GM23338 (cell line): ENCODE data around the gene EFTUD2. TPM values are rescaled to one million over a fixed set of nuclear protein-coding genes. Genes with fewer than 3 reads are reported as not detected.
"Not testable (repeated sequence)": the region's sequence is repeated elsewhere in the genome, so short reads cannot be mapped to it uniquely, and the experiment has no call there.

Experiments
- ATAC-seq: fragments of 200-7000 bp; cut with Tn5 transposase; 3 replicates; pipeline ENCODE4 v1.9.1; 2020
- DNase-seq: peaks from one replicate; pipeline ENCODE4 v3.0.0-alpha.2; 2015; ENCODE audit warnings: low spot score
- H2AFZ ChIP-seq: fragments of 200-600 bp; sonication (generic); 2 replicates; pipeline ENCODE4 v1.8.0; 2016; ENCODE audit warnings: antibody characterized with exemption, mild to moderate bottlenecking, moderate library complexity
- H3F3A ChIP-seq: fragments of 200-600 bp; sonication (generic); replicated peaks from 2 replicates; pipeline ENCODE4 v1.8.0; 2017; ENCODE audit warnings: antibody characterized with exemption, mixed run types, low read depth
- H3K27ac ChIP-seq: fragments of 200-600 bp; sonication (generic); 2 replicates; pipeline ENCODE4 v1.6.1; 2016; ENCODE audit warnings: low read depth
- H3K27me3 ChIP-seq: fragments of 200-600 bp; sonication (generic); 2 replicates; pipeline ENCODE4 v1.8.0; 2016; ENCODE audit warnings: mild to moderate bottlenecking, mixed run types, moderate library complexity; ENCODE audit not compliant: insufficient read depth
- H3K36me3 ChIP-seq: fragments of 200-600 bp; sonication (generic); 2 replicates; pipeline ENCODE4 v1.8.0; 2016; ENCODE audit warnings: mild to moderate bottlenecking; ENCODE audit not compliant: insufficient read depth
- H3K4me1 ChIP-seq: fragments of 200-600 bp; sonication (generic); 2 replicates; pipeline ENCODE4 v1.8.0; 2016; ENCODE audit warnings: mild to moderate bottlenecking, moderate library complexity; ENCODE audit not compliant: insufficient read depth
- H3K4me2 ChIP-seq: fragments of 200-600 bp; sonication (generic); 2 replicates; pipeline ENCODE4 v1.7.1; 2017; ENCODE audit warnings: mixed run types
- H3K4me3 ChIP-seq: fragments of 200-600 bp; sonication (generic); 2 replicates; pipeline ENCODE4 v1.6.1; 2016; ENCODE audit warnings: mixed run types
- H3K79me2 ChIP-seq: fragments of 200-600 bp; sonication (generic); replicated peaks from 2 replicates; pipeline ENCODE4 v1.8.0; 2017; ENCODE audit warnings: mild to moderate bottlenecking; ENCODE audit not compliant: insufficient read depth
- H3K9me2 ChIP-seq: fragments of 200-600 bp; sonication (generic); 2 replicates; pipeline ENCODE4 v1.8.0; 2017; ENCODE audit not compliant: insufficient read depth
- H4K20me1 ChIP-seq: fragments of 200-600 bp; sonication (generic); replicated peaks from 2 replicates; pipeline ENCODE4 v1.8.0; 2017; ENCODE audit warnings: mild to moderate bottlenecking; ENCODE audit not compliant: insufficient read depth
- H3K27ac Mint-ChIP-seq: 2 replicates; pipeline ENCODE4 v1.8.0; 2020; ENCODE audit warnings: inconsistent platforms, mild to moderate bottlenecking, moderate library complexity, mixed read lengths
- H3K27me3 Mint-ChIP-seq: 3 replicates; pipeline ENCODE4 v1.8.0; 2022; ENCODE audit warnings: low read depth, mild to moderate bottlenecking, moderate library complexity, mixed read lengths, inconsistent platforms; ENCODE audit not compliant: insufficient read depth, poor library complexity
- H3K36me3 Mint-ChIP-seq: 3 replicates; pipeline ENCODE4 v1.8.0; 2021; ENCODE audit warnings: low read depth, mild to moderate bottlenecking, inconsistent platforms, moderate library complexity, mixed read lengths
- H3K4me1 Mint-ChIP-seq: 3 replicates; pipeline ENCODE4 v1.8.0; 2020; ENCODE audit warnings: mild to moderate bottlenecking, inconsistent platforms, mixed read lengths
- H3K4me3 Mint-ChIP-seq: 3 replicates; pipeline ENCODE4 v1.8.0; 2021; ENCODE audit warnings: moderate library complexity, mild to moderate bottlenecking, inconsistent platforms, mixed read lengths
- H3K9me3 Mint-ChIP-seq: 3 replicates; pipeline ENCODE4 v1.8.0; 2020; ENCODE audit warnings: moderate library complexity, mild to moderate bottlenecking, inconsistent platforms, mixed read lengths
- POLR2AphosphoS5 ChIP-seq: IDR thresholded peaks from 2 replicates; pipeline ENCODE4 v1.6.1; 2016; ENCODE audit warnings: antibody characterized with exemption, low read depth
- ZNF114 ChIP-seq: fragments of 250-450 bp; sonication (Bioruptor Pico); IDR thresholded peaks from 2 replicates; pipeline ENCODE4 v1.5.0; 2020; ENCODE audit warnings: mild to moderate bottlenecking, moderate library complexity
- polyA plus RNA-seq: library from polyadenylated mRNA; unstranded; fragments of >200 nt; fragmentation: Nextera tagmentation; extraction: Ambion mirVana; gene quantifications from 2 replicates; pipeline ENCODE4 v1.2.1, GENCODE V29; 2016
- total RNA-seq: library from RNA; depleted of rRNA; stranded (reverse); fragments of >200 nt; shearing (Covaris generic); gene quantifications from 2 replicates; pipeline ENCODE4 v1.2.3, GENCODE V29; 2014
- TF ChIP-seq, protein P1 (sequence below): IDR thresholded peaks from one replicate; pipeline ENCODE4 v1.6.1; 2018; ENCODE audit warnings: antibody characterized with exemption; ENCODE audit not compliant: unreplicated experiment
- TF ChIP-seq, protein P2 (sequence below): fragments of 250-450 bp; sonication (Bioruptor Pico); IDR thresholded peaks from 2 replicates; pipeline ENCODE4 v1.5.0; 2020; ENCODE audit warnings: mild to moderate bottlenecking, moderate library complexity
- TF ChIP-seq, protein P3 (sequence below), 2 experiments: fragments of 200-600 bp in 1 of 2; sonication (generic) in 1 of 2; conservative IDR thresholded peaks; 2 replicates each; pipeline versions ENCODE4 v1.5.1 to v1.6.1; 2016 to 2017; ENCODE audit warnings: antibody characterized with exemption in 2 of 2, low read depth in 2 of 2, mild to moderate bottlenecking in 2 of 2, moderate library complexity in 1 of 2
- TF ChIP-seq, protein P4 (sequence below): IDR thresholded peaks from 2 replicates; pipeline ENCODE4 v1.6.1; 2016; ENCODE audit warnings: antibody characterized with exemption

EFTUD2 gene
- total and polyA plus RNA-seq, 2 experiments from 2014 or later: 61.6 to 196 TPM

DNA sequence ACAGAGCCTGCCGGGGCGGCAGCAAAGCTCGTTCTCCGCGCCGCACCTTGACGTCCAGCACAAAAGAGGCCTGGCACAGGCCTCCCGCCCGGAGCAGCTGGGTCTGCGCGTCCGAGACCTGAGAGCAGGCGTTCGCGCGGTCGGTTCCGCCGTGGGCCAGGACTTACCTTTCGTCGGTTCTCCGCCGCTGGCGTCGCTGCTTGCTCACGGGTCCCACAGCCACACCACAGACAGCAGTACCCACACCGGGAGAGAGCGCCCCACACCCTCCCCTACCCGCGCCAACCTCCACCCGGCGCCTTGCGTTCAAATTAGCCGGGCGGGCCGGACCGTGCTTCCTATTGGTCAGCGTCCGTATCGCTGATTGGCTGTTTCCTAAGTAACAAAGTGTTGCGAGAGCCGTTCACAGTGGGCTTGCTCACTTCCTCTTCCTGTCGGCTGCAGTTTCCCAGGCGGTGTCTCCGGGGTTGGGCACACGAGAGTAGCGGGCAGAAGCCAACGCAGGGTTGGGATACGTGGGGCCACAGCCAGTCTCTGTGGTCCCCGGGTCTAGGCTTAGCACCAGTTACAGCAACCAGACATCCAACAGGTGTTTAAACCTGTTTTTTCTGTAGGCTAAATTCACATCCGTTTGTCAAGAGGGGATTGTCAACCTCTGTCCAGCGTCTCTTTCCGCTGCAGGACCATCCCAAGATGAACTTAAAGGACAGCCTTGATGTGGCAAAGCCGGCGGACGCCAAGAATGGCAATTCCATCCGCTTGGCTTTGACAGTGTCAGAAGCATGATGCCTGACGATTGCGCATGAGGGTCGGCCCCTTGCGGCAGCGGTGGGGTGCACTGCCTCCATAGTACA is 48.4 kb upstream of the EFTUD2 start, which contains the start of gene KIF18B:
Gene KIF18B, minus strand, starts transcription at position 313 of the 854 bp plus-strand sequence. CDS start 11,429 bp downstream, outside the sequence.
- H3K27me3 ChIP-seq: no peaks in the 10 kb centered on the region; the same call in 1 of the 2 replicates
- peak; percentile 96 for ATAC-seq
- no peaks in the 10 kb centered on the region for H3F3A ChIP-seq
- peaks cover 48% of the 10 kb centered on the region for H3K79me2 ChIP-seq
- H3K36me3 ChIP-seq: peaks cover 8% of the 10 kb centered on the region
- H4K20me1 ChIP-seq: peaks cover 26% of the 10 kb centered on the region
- Mint-ChIP-seq H3K27me3 (peaks cover 5% of the 10 kb centered on the region), H3K27ac (peak within 1 kb of the TSS; percentile 89), H3K36me3 (peaks cover 31% of the 10 kb centered on the region), H3K4me3 (peak within 1 kb of the TSS; percentile 97), H3K4me1 (peaks cover 6% of the 10 kb centered on the region), H3K9me3 (no peaks in the 10 kb centered on the region)
- peak within 1 kb of the TSS; percentile 91 for H3K4me2 ChIP-seq
- H2AFZ ChIP-seq: peak within 1 kb of the TSS; percentile 87
- H3K27ac ChIP-seq: 0 out of 2 replicates have a peak within 1 kb of the TSS, but pooled peaks have one; percentile 2
- peaks cover 11% of the 10 kb centered on the region for H3K4me1 ChIP-seq
- peak within 1 kb of the TSS; percentile 97 for H3K4me3 ChIP-seq
- H3K9me2 ChIP-seq: no peaks in the 10 kb centered on the region
- DNase-seq: peak; percentile 99
- TF ChIP-seq, protein P1, sequence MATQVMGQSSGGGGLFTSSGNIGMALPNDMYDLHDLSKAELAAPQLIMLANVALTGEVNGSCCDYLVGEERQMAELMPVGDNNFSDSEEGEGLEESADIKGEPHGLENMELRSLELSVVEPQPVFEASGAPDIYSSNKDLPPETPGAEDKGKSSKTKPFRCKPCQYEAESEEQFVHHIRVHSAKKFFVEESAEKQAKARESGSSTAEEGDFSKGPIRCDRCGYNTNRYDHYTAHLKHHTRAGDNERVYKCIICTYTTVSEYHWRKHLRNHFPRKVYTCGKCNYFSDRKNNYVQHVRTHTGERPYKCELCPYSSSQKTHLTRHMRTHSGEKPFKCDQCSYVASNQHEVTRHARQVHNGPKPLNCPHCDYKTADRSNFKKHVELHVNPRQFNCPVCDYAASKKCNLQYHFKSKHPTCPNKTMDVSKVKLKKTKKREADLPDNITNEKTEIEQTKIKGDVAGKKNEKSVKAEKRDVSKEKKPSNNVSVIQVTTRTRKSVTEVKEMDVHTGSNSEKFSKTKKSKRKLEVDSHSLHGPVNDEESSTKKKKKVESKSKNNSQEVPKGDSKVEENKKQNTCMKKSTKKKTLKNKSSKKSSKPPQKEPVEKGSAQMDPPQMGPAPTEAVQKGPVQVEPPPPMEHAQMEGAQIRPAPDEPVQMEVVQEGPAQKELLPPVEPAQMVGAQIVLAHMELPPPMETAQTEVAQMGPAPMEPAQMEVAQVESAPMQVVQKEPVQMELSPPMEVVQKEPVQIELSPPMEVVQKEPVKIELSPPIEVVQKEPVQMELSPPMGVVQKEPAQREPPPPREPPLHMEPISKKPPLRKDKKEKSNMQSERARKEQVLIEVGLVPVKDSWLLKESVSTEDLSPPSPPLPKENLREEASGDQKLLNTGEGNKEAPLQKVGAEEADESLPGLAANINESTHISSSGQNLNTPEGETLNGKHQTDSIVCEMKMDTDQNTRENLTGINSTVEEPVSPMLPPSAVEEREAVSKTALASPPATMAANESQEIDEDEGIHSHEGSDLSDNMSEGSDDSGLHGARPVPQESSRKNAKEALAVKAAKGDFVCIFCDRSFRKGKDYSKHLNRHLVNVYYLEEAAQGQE: peak; percentile 25
- TF ChIP-seq, protein P2, sequence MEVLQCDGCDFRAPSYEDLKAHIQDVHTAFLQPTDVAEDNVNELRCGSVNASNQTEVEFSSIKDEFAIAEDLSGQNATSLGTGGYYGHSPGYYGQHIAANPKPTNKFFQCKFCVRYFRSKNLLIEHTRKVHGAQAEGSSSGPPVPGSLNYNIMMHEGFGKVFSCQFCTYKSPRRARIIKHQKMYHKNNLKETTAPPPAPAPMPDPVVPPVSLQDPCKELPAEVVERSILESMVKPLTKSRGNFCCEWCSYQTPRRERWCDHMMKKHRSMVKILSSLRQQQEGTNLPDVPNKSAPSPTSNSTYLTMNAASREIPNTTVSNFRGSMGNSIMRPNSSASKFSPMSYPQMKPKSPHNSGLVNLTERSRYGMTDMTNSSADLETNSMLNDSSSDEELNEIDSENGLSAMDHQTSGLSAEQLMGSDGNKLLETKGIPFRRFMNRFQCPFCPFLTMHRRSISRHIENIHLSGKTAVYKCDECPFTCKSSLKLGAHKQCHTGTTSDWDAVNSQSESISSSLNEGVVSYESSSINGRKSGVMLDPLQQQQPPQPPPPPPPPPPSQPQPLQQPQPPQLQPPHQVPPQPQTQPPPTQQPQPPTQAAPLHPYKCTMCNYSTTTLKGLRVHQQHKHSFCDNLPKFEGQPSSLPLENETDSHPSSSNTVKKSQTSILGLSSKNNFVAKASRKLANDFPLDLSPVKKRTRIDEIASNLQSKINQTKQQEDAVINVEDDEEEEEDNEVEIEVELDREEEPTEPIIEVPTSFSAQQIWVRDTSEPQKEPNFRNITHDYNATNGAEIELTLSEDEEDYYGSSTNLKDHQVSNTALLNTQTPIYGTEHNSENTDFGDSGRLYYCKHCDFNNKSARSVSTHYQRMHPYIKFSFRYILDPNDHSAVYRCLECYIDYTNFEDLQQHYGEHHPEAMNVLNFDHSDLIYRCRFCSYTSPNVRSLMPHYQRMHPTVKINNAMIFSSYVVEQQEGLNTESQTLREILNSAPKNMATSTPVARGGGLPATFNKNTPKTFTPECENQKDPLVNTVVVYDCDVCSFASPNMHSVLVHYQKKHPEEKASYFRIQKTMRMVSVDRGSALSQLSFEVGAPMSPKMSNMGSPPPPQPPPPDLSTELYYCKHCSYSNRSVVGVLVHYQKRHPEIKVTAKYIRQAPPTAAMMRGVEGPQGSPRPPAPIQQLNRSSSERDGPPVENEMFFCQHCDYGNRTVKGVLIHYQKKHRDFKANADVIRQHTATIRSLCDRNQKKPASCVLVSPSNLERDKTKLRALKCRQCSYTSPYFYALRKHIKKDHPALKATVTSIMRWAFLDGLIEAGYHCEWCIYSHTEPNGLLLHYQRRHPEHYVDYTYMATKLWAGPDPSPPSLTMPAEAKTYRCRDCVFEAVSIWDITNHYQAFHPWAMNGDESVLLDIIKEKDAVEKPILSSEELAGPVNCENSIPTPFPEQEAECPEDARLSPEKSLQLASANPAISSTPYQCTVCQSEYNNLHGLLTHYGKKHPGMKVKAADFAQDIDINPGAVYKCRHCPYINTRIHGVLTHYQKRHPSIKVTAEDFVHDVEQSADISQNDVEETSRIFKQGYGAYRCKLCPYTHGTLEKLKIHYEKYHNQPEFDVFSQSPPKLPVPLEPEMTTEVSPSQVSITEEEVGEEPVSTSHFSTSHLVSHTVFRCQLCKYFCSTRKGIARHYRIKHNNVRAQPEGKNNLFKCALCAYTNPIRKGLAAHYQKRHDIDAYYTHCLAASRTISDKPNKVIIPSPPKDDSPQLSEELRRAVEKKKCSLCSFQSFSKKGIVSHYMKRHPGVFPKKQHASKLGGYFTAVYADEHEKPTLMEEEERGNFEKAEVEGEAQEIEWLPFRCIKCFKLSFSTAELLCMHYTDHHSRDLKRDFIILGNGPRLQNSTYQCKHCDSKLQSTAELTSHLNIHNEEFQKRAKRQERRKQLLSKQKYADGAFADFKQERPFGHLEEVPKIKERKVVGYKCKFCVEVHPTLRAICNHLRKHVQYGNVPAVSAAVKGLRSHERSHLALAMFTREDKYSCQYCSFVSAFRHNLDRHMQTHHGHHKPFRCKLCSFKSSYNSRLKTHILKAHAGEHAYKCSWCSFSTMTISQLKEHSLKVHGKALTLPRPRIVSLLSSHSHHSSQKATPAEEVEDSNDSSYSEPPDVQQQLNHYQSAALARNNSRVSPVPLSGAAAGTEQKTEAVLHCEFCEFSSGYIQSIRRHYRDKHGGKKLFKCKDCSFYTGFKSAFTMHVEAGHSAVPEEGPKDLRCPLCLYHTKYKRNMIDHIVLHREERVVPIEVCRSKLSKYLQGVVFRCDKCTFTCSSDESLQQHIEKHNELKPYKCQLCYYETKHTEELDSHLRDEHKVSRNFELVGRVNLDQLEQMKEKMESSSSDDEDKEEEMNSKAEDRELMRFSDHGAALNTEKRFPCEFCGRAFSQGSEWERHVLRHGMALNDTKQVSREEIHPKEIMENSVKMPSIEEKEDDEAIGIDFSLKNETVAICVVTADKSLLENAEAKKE (CRISPR knock-in tag): no peak
- TF ChIP-seq ZNF114 (CRISPR knock-in tag) (no peak), POLR2AphosphoS5 (peak; percentile 95)
- TF ChIP-seq, protein P3, sequence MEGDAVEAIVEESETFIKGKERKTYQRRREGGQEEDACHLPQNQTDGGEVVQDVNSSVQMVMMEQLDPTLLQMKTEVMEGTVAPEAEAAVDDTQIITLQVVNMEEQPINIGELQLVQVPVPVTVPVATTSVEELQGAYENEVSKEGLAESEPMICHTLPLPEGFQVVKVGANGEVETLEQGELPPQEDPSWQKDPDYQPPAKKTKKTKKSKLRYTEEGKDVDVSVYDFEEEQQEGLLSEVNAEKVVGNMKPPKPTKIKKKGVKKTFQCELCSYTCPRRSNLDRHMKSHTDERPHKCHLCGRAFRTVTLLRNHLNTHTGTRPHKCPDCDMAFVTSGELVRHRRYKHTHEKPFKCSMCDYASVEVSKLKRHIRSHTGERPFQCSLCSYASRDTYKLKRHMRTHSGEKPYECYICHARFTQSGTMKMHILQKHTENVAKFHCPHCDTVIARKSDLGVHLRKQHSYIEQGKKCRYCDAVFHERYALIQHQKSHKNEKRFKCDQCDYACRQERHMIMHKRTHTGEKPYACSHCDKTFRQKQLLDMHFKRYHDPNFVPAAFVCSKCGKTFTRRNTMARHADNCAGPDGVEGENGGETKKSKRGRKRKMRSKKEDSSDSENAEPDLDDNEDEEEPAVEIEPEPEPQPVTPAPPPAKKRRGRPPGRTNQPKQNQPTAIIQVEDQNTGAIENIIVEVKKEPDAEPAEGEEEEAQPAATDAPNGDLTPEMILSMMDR (conservative IDR thresholded peaks at IDR 0.05; ENCODE audit: low read depth in 2 of 2): 0 out of 4 replicates have a peak, but pooled peaks of 1 of the 2 experiments have one; percentile 13
- TF ChIP-seq, protein P4, sequence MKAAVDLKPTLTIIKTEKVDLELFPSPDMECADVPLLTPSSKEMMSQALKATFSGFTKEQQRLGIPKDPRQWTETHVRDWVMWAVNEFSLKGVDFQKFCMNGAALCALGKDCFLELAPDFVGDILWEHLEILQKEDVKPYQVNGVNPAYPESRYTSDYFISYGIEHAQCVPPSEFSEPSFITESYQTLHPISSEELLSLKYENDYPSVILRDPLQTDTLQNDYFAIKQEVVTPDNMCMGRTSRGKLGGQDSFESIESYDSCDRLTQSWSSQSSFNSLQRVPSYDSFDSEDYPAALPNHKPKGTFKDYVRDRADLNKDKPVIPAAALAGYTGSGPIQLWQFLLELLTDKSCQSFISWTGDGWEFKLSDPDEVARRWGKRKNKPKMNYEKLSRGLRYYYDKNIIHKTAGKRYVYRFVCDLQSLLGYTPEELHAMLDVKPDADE: peak; percentile 48; the same call in 1 of the 2 replicates

DNA sequence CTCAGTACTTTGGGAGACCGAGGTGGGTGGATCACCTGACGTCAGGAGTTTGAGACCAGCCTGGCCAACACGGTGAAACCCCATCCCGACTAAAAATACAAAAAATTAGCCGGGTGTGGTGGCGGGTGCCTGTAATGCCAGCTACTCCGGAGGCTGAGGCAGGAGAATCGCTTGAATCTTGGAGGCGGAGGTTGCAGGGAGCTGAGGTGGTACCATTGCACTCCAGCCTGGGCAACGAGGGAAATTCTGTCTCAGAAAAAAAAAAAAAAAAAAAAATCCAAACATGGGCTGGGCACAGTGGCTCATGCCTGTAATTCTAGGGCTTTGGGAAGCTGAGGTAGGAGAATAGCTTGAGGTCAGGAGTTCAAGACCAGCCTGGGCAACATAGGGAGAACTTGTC is 46.4 kb upstream of the EFTUD2 start:
- peaks cover 68% of the 10 kb centered on the region for H3K79me2 ChIP-seq
- H2AFZ ChIP-seq, H3K27me3 ChIP-seq, H3K27ac Mint-ChIP-seq, H3K4me3 ChIP-seq, H3K36me3 ChIP-seq, H3K4me2 ChIP-seq, H3K9me2 ChIP-seq, H3K9me3 Mint-ChIP-seq, H3K27me3 Mint-ChIP-seq, H3F3A ChIP-seq, ATAC-seq, DNase-seq, H3K27ac ChIP-seq: not testable (repeated sequence)
- H4K20me1 ChIP-seq: peaks cover 36% of the 10 kb centered on the region
- H3K4me3 Mint-ChIP-seq: peak overlapping the region; percentile 97
- peaks cover 41% of the 10 kb centered on the region for H3K36me3 Mint-ChIP-seq
- H3K4me1 Mint-ChIP-seq: peaks cover 14% of the 10 kb centered on the region
- peaks cover 16% of the 10 kb centered on the region for H3K4me1 ChIP-seq
